Activated T-helper 1 cell treated with Interleukin-2 at 50 U/mL for 16 hours (primary cell): ENCODE data around the gene VPS37B.

Source experiments
- DNase-seq: peaks from one replicate; pipeline ENCODE4 v3.0.0-alpha.2; 2020; ENCODE audit warnings: low read depth

VPS37B gene

GRCh38 chr12:122839907-122840554 is 55.9 kb downstream of the VPS37B start:
- DNase-seq = no peak

- DNase-seq = no peak
These were observed 57.1 kb downstream of the VPS37B start for GRCh38 chr12:122838841-122839240.

GRCh38 chr12:122837306-122838265 is 58.3 kb downstream of the VPS37B start:
- DNase-seq = no peak

DNA sequence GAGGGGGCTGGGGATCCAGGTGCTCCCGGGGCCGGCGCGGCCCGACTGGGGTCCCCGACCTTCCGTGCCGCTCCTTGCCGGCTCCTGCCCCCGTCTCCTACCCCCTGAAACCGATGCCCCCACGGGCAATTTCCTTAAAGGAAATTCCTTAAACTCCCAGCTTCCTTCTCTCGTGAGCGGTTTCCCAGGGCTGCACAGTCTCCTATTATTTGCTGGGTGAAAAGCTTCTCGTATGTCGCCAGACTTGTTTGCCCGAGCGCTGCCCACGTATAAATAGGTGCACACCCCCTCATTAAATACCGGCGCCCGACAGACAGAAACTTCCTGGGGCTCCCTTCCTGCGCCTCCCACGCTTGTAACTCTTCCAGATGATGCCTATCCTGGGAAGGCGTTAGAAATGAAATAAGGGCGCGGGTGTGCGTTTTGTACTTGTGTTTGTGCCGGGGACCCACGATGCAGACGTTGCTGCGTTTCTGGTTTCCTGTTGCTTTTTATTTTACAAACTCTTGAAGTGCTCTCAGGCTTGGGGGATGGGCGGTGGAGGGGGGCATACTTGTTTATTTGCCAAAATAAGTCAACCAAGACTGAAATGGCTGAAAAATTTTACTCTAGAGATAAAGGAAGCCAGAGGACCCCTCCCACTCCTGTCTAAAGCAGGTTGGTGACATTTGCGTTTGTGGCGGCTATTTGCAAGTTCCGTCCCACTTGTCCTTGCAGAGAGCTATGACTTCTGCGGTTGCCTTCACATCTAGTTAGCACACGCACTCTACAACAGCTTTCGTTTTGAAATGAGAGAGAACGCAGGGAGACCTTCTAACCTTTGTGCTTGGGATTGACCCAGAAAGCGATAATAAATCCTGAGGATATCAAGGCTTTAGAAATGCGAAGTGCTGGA is 59.6 kb downstream of the VPS37B start:
- peak; percentile 28 for DNase-seq

DNA sequence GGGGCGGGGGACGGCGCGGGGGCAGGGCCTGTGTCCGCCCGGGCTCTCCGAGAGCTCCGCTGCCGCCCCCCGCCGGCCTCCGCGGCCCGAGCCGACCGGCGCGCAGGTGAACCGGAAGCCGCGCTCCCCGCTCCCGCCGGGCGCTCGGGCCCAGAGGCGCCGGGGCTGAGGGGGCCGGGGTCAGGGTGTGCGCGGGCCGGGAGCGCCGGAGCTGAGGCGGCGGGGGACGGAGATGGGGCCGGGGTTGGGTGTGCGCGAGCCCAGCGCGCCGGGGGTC is 60.2 kb downstream of the VPS37B start:
- DNase-seq = peak; percentile 22

DNA sequence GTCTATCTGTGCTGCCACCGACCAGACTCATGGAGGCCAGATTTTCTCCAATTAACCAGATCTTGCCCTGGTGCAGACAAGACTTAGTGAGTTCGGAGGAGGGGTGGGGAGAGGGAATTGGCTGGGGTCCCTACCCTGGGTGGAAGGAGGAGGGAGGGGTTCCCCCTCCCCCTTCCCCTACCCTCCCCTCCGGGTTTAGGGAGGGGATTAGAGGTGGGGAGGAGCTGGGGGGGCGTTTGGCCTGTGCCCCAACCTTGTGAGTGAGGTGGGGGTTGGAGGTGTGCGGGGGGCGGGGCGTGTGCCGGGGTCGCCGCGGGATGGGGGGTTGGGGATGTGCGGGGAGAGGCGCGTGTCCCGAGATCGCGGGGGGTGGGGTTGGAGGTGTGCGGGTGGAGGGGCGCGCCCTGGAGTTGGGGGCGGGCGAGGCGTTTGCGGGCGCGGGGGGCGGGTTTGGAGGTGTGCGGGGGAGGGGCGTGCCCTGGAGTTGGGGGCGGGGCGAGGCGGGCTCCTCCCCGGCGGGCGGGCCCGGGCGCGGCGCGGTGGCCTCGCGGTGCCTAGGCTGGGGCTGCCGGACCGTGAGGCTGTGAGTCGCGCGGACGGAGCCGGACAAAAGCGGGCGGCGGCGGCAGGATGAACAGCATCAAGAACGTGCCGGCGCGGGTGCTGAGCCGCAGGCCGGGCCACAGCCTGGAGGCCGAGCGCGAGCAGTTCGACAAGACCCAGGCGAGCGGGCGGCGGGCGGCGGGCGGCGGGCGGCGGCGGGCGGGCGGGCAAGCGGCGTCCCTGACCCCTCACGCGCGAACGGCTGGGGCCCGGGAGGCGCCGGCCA is 60.8 kb downstream of the VPS37B start, which contains the start of gene HIP1R:
HIP1R (plus strand) TSS at position 537 of the 829 bp plus-strand sequence; CDS start at position 631, 94 bp downstream.
- DNase-seq = peak; percentile 40

- DNase-seq = no peak
These were observed 61.6 kb downstream of the VPS37B start for GRCh38 chr12:122834104-122834920.

GRCh38 chr12:122830517-122831214 is 65.3 kb downstream of the VPS37B start:
- DNase-seq = no peak

DNA sequence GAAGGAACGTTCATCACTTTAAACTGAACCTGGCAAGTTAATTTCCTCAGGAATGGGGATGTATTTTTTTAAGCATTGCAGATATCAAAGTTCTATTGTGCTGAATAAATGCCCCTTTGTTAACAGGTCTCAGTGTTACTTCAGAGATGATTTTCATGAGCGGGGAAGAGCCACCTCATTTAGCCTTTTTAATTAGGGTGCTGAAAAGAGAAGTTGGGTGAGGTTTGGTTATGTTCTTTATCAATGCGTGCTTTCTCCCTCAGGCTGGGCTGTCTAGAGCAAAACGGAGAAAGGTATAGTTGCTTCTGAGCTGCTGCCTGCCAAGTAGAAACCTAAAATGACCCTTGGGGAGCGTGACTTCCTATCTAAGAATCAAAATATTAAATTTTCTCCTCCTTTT is 68.7 kb downstream of the VPS37B start:
- no peak for DNase-seq

- DNase-seq = no peak
These were observed 69.9 kb downstream of the VPS37B start for GRCh38 chr12:122825773-122826724.

DNA sequence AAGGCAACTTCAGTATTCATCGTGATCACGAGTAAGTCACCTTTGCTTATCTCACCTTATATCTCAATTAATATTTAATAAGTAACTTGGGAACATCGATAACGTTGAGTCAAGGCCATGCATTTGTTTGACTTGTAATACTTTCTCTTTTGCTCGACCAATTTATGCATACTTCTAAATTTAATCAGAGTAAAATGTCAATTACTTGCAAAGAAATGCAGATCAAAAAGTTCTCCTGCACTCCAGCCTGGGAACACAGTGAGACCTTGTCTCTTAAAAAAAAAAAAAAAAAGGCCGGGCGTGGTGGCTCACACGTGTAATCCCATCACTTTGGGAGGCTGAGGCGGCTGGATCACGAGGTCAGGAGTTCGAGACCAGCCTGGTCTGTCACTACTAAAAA is 72.5 kb downstream of the VPS37B start:
- no peak for DNase-seq

DNA sequence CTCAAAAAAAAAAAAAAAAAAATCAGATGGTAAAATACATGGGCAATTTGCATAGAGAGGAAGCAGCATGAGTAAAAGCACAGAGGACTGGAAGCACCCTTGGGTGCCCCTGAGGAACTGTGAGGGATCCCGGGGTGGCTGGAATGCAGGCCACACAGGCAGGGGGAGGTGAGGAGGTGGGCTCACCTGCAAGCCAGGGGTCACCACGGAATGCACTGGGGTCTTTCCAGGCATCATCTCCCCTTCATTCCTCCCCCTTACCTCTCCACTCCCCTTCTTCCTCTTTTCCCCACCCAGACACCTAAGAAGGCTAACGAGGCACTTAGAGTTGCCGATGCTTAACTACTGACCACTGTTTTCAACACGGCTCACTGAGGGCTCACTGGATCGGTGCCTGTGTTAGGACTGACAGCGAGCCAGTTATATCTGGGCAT is 75.1 kb downstream of the VPS37B start:
- DNase-seq = no peak

DNA sequence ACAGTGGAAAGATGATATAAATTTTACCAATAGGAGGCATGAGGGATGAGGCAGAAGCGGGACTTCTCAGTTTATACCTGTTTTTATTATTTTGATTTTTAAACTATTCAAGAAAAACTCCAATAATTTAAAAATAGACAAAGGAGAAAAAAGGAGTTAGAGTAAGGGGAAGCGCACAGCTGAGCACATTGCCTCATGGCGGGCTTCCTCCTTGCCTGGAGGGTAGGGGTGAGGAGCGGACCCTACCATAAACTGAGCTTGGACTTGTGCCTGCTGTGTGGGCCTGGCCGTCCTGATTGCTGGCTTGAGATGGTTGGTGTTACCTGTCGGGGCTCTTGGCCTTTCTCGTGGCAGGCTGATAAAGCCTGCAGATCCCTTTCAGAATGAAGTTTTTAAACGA is 75.8 kb downstream of the VPS37B start:
- DNase-seq = no peak

GRCh38 chr12:122819209-122819785 is 76.6 kb downstream of the VPS37B start:
- no peak for DNase-seq
